NT2/D1 (cell line): ENCODE measurements around the gene LINC00237.

Experiments
- SUZ12 ChIP-seq: IDR thresholded peaks from 2 replicates; pipeline ENCODE4 v1.6.1; 2011; ENCODE audit not compliant: insufficient read length, insufficient read depth; ENCODE audit errors: extremely low read depth
- YY1 ChIP-seq: IDR thresholded peaks from 2 replicates; pipeline ENCODE4 v1.6.1; 2011; ENCODE audit not compliant: insufficient read length, insufficient read depth
- ZNF274 ChIP-seq: IDR thresholded peaks from 2 replicates; pipeline ENCODE4 v1.6.1; 2011; ENCODE audit warnings: mild to moderate bottlenecking, low read depth, low read length

DNA sequence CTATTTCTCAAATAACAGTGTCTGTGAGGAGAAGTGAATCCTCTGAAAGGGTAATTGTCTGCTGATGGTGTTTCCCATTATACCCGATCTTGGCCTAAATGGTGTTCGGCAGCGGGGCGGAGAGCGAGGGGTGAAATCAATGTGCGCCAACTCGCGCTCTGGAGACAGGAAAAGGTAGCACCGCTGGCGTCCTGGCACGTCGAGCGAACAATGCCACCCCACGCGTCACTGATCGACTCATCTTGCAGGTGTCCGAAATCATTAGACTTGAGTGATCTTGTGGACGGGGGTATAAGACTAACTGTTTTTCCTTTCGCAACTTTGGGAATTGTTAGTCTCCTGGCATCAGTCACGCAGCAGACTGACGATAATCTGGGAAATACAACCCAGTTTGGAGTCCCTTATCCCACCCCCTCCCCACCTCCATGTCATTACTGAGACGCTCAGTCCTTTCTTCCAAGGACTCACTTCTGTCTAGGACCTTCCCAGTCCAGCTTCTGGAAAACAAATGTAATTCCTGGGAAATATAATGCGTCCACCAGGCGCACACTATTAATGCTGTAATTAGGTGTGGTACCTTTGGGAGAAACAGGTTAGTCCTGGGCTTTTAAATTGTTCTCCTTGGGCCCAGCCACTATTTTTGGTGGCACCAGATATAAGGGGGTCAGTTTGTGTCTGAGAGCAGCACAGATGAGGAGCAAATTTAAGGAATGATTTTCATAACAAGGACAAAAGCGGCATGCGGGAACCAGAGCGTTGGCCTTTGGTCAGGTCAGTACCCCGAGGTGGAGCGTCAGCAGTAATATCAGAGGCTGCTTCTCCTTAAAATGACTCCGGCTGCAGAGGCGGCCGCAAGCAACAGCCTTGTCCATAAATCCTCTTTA, 2.3 kb downstream of the LINC00237 start:
- TF ChIP-seq YY1 (no peak), ZNF274 (no peak), SUZ12 (no peak)
